Keratinocyte (primary cell): ENCODE data around the gene ABI2.

Experiments used
- CTCF ChIP-seq, 3 experiments: IDR thresholded peaks in 1 of 3; conservative IDR thresholded peaks in 1 of 3; optimal IDR thresholded peaks in 1 of 3; 2 replicates in 2 of 3; 3 replicates in 1 of 3; pipeline versions ENCODE3 to v1.5.1; 2011; ENCODE audit warnings: low read length in 3 of 3, mild to moderate bottlenecking in 3 of 3, moderate library complexity in 2 of 3, control low read depth in 1 of 3, inconsistent platforms in 1 of 3; ENCODE audit not compliant: insufficient read depth in 2 of 3; ENCODE audit errors: extremely low read depth in 1 of 3
- EZH2 ChIP-seq: IDR thresholded peaks from one replicate; pipeline ENCODE4 v1.6.1; 2012; ENCODE audit warnings: inconsistent platforms, mild to moderate bottlenecking, low read length, moderate library complexity

GRCh38 chr2:203471323-203471722 is 143.1 kb downstream of the ABI2 start:
- TF ChIP-seq CTCF (optimal IDR thresholded peaks at IDR 0.05 in 1 of 3, IDR thresholded peaks at IDR 0.05 in 1 of 3, conservative IDR thresholded peaks at IDR 0.05 in 1 of 3; ENCODE audit: extremely low read depth in 1 of 3, insufficient read depth in 2 of 3, low read length in 3 of 3): no peak
- TF ChIP-seq EZH2: no peak
